ENCODE measurements around the gene SLC9C2.

DNA sequence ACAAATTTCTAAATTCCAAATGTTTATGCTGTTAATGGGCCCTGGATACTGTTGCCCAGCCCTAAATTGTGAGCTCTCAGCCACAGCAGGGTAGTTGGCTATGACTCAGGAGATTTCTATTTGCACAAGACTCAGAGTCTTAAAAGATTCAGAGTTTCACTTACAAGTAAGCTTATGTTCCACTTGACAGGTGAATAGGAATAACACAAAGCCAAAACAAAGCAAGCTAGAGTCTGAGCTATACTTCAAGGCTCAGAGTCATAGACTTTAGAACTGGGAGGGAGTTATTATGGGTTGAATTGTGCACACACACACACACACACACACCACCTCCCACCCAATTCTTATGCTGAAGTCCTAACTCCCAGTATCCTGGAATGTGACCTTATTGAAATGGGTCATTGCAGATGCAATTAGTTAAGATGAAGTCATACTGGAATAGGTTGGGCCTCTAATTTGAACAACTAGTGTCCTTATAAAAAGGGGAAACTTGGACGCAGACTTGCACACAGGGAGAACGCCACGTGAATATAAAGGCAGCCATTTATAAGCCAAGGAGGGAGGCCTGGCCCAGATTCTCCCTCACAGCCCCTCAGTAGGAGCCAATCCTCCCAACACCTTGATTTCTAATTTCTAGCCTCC, 95.5 kb downstream of the SLC9C2 start:
- TF ChIP-seq POLR2A (IDR thresholded peaks at IDR 0.05) = no peak
- no peak for TF ChIP-seq POLR2AphosphoS5 (IDR thresholded peaks at IDR 0.05)
- TF ChIP-seq, protein P1, sequence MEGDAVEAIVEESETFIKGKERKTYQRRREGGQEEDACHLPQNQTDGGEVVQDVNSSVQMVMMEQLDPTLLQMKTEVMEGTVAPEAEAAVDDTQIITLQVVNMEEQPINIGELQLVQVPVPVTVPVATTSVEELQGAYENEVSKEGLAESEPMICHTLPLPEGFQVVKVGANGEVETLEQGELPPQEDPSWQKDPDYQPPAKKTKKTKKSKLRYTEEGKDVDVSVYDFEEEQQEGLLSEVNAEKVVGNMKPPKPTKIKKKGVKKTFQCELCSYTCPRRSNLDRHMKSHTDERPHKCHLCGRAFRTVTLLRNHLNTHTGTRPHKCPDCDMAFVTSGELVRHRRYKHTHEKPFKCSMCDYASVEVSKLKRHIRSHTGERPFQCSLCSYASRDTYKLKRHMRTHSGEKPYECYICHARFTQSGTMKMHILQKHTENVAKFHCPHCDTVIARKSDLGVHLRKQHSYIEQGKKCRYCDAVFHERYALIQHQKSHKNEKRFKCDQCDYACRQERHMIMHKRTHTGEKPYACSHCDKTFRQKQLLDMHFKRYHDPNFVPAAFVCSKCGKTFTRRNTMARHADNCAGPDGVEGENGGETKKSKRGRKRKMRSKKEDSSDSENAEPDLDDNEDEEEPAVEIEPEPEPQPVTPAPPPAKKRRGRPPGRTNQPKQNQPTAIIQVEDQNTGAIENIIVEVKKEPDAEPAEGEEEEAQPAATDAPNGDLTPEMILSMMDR (IDR thresholded peaks at IDR 0.05) = no peak
